Activated B cell treated with CpG ODN at 0.5 μM for 24 hours (primary cell): ENCODE measurements around the gene TPCN2. TPM values are rescaled to one million over a fixed set of nuclear protein-coding genes. Genes with fewer than 3 reads are reported as not detected.

Experiments
- ATAC-seq: fragments of 200-7000 bp; cut with Tn5 transposase; one replicate; pipeline ENCODE4 v1.10.0; 2021; ENCODE audit warnings: low read depth, mild to moderate bottlenecking, moderate library complexity
- CTCF ChIA-PET: fragments of 350-600 bp; sonication (Branson Sonifier 250); formaldehyde crosslinking; loops from one replicate; lab custom pipeline; 2021; ENCODE audit warnings: antibody characterized with exemption; lab: Charles Lee
- POLR2A ChIA-PET: fragments of 350-600 bp; sonication (Branson Sonifier 250); formaldehyde crosslinking; loops from one replicate; lab custom pipeline; 2021; ENCODE audit warnings: antibody characterized with exemption; lab: Charles Lee
- DNase-seq: peaks from one replicate; pipeline ENCODE4 v3.0.0; 2022
- H3K27ac Mint-ChIP-seq: one replicate; pipeline ENCODE4 v1.8.0; 2020; ENCODE audit warnings: mixed read lengths
- H3K27me3 Mint-ChIP-seq: one replicate; pipeline ENCODE4 v1.8.0; 2021; ENCODE audit warnings: mixed read lengths
- H3K36me3 Mint-ChIP-seq: one replicate; pipeline ENCODE4 v1.8.0; 2021; ENCODE audit warnings: low read depth, mixed read lengths
- H3K4me1 Mint-ChIP-seq: one replicate; pipeline ENCODE4 v1.8.0; 2021; ENCODE audit warnings: mixed read lengths
- H3K4me3 Mint-ChIP-seq: one replicate; pipeline ENCODE4 v1.8.0; 2020; ENCODE audit warnings: mild to moderate bottlenecking, mixed read lengths
- H3K9me3 Mint-ChIP-seq: one replicate; pipeline ENCODE4 v1.8.0; 2020; ENCODE audit warnings: mixed read lengths
- CTCF ChIP-seq: fragments of 200-600 bp; IDR thresholded peaks from one replicate; pipeline ENCODE4 v1.8.0; 2022; ENCODE audit warnings: antibody characterized with exemption, mild to moderate bottlenecking
- intact Hi-C: fragments of 100-400 bp; cut with micrococcal nuclease; formaldehyde crosslinking; loops from one replicate; pipeline ENCODE4 v1.15.1; 2024
- total RNA-seq: library from RNA; stranded (reverse); gene quantifications from 2 replicates; pipeline ENCODE4 v1.2.3, GENCODE V29; 2022

TPCN2 gene
- total RNA-seq, 1 donor from 2014 or later = 35.4 TPM

GRCh38 chr11:69122326-69122629 lies 73.5 kb downstream of the TPCN2 start:
- ChIA-PET POLR2A (no interaction called here), CTCF (no interaction called here)
- H3K9me3 Mint-ChIP-seq = peaks cover 4% of the 10 kb centered on the region
- intact Hi-C loops = loop anchor here (5.0 kb wide), 1 partner anchor 45 kb away; no protein-coding TSS in a partner anchor
- no peak for DNase-seq
- no peak for TF ChIP-seq CTCF
- no peaks in the 10 kb centered on the region for H3K36me3 Mint-ChIP-seq
- H3K4me3 Mint-ChIP-seq = no peak overlapping the region
- no peak overlapping the region for H3K27ac Mint-ChIP-seq
- ATAC-seq = no peak
- H3K27me3 Mint-ChIP-seq = peaks cover 3% of the 10 kb centered on the region
- peaks cover 25% of the 10 kb centered on the region for H3K4me1 Mint-ChIP-seq

DNA sequence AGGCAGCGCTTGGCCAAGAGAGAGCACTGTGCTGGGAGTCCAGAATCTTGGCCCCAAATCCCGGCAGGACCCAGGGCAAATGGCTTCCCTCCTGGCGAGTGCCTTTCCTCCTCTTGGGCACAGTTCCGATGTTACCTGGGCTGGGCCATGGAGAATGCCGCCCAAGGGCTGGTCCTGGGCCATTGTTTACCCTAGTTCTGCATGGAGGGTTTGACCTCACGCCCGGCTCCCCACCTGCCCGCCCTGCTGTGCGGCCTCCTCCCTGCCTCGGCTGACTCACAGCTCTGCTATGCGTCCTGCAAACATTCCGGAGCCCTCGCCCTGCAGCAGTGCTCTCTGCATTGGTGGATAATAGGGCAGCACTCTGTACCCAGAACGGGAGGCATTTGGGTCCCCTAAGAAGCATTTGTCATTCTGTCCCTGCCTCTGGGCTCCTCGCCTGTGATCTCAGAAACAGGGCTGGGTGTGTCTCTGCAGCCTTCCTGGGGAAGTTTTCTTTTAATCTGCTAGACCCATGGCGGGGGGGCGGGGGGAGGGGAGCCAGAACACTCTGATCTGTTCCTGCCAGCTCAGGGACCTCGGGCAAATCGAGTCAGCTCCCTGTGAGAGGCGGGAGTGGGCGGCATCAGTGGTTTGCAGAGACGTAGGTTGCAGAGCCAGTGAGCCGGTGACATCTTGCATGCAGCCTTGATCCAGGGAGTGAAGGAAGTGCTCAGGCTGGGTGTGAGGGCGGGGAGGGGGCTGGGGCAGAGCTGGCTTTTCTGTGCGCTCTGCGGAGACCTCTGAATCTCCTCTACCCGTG lies 74.1 kb downstream of the TPCN2 start:
- TF ChIP-seq CTCF = no peak
- H3K4me1 Mint-ChIP-seq = peaks cover 25% of the 10 kb centered on the region
- DNase-seq = no peak
- peak; percentile 61 for ATAC-seq
- intact Hi-C loops = loop anchor here (5.0 kb wide), 1 partner anchor 44 kb away; no protein-coding TSS in a partner anchor
- peaks cover 3% of the 10 kb centered on the region for H3K27me3 Mint-ChIP-seq
- ChIA-PET POLR2A (interaction anchor here (1.0 kb wide), 1 partner anchor 175 kb away, joined by 3 read pairs; no protein-coding TSS in a partner anchor), CTCF (no interaction called here)
- H3K9me3 Mint-ChIP-seq = peaks cover 4% of the 10 kb centered on the region
- peak overlapping the region; percentile 19 for H3K4me3 Mint-ChIP-seq
- H3K27ac Mint-ChIP-seq = no peak overlapping the region
- H3K36me3 Mint-ChIP-seq = no peaks in the 10 kb centered on the region

DNA sequence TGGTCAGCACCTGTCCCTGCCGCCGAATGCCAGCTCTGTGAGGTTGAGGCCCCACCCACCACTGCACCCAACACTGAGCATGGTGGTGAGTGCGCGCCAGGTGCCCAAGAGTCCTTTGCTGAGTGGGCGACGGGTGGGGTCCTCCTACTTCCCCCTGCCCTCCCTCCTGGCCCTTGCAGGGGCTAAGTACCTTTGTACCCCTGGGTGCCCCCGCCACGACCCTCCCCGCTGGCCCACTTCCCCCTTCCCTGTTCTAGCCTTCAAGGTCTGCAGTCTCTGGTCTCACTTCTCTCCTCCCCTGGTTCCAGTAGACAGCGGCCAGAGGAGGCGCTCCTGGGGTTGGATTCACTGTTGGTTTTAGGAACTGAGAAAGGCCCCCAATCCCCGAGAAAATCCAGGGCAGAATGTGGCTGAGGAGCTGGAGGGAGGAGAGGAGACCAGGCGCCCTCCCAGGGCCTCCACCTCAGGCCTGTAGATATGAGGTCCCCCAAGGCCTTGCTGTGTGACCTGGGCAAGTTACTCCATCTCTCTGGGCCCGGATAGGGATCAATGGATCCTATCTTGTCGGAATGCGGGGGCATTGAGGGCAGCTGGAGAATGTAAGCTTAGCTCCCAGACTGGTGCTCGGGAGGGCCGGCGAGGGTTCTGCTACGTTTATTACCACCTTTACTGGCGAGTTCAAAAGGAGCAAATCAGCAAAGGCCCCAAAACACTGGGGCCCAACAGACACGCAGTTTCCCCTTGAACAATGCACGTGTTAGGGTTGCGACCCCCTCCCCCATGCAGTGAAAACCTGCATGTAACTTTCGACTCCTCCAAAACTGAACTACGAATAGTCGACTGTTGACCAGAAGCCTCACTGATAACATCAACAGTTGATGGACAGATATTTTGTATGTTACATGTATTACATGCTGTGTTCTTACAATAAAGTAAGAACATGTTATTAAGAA lies 75.1 kb downstream of the TPCN2 start:
- Mint-ChIP-seq H3K4me1 (peaks cover 25% of the 10 kb centered on the region), H3K27me3 (peaks cover 3% of the 10 kb centered on the region), H3K4me3 (no peak overlapping the region), H3K27ac (no peak overlapping the region), H3K9me3 (peaks cover 10% of the 10 kb centered on the region), H3K36me3 (no peaks in the 10 kb centered on the region)
- no peak for DNase-seq
- no peak for TF ChIP-seq CTCF
- intact Hi-C loops = loop anchor here (5.0 kb wide), 1 partner anchor 43 kb away; no protein-coding TSS in a partner anchor
- CTCF ChIA-PET = no interaction called here
- peak; percentile 25 for ATAC-seq
- POLR2A ChIA-PET = interaction anchor here (1.0 kb wide), 1 partner anchor 174 kb away, joined by 3 read pairs; no protein-coding TSS in a partner anchor

DNA sequence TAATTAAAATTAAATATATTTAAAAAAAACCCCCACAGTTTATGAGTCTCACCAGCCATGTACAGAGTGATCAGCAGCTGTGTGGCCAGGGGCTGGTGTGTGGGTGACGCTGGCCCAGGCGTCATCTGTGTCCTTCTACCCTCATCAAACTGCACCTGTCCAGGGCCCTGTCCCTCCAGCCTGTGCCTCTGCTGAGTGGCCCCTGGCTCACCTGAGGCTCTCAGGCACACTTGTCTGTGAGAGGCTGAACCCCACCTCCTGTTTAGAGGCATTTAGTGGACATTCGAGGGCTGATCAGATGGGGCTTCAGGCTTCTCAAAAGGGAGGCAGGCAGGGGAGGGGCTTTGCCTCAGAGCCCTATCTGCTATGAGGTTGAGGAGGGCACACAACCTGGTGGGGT lies 77.1 kb downstream of the TPCN2 start:
- intact Hi-C loops = no loop called here
- POLR2A ChIA-PET = no interaction called here
- no peak for ATAC-seq
- CTCF ChIA-PET = no interaction called here
- no peak for TF ChIP-seq CTCF
- H3K9me3 Mint-ChIP-seq = peaks cover 9% of the 10 kb centered on the region
- peaks cover 2% of the 10 kb centered on the region for H3K27me3 Mint-ChIP-seq
- DNase-seq = no peak
- H3K4me3 Mint-ChIP-seq = no peak overlapping the region
- peaks cover 24% of the 10 kb centered on the region for H3K4me1 Mint-ChIP-seq
- H3K36me3 Mint-ChIP-seq = no peaks in the 10 kb centered on the region
- H3K27ac Mint-ChIP-seq = no peak overlapping the region

DNA sequence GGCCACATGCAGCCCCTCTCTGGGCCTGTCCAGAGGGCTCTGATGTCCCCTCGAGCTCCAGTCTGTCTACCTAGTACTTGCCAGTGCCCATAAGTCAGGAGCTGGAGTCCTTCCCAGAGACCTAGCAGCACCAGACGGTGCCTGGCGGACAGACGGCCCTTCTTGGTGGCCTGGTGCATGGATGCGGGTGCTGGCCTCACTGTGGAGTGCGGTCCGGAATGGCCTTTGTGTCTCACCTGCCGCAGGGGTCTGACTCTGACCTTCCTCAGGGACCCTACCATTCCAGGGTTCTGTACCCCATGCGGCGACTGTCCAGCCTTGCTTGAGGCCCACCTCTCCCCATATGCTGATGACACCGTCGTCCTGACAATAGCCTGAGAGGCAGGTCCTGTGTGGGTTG lies 77.6 kb downstream of the TPCN2 start:
- H3K4me3 Mint-ChIP-seq = no peak overlapping the region
- peaks cover 22% of the 10 kb centered on the region for H3K4me1 Mint-ChIP-seq
- CTCF ChIA-PET = no interaction called here
- intact Hi-C loops = no loop called here
- DNase-seq = no peak
- TF ChIP-seq CTCF = no peak
- peaks cover 2% of the 10 kb centered on the region for H3K27me3 Mint-ChIP-seq
- POLR2A ChIA-PET = no interaction called here
- no peak overlapping the region for H3K27ac Mint-ChIP-seq
- peaks cover 9% of the 10 kb centered on the region for H3K9me3 Mint-ChIP-seq
- no peak for ATAC-seq
- no peaks in the 10 kb centered on the region for H3K36me3 Mint-ChIP-seq
